GM23248 (cell line): ENCODE results near the gene KCNQ2. TPM values are rescaled to one million over a fixed set of nuclear protein-coding genes. Genes with fewer than 3 reads are reported as not detected.

Experiments used
- DNase-seq: peaks from one replicate; pipeline ENCODE4 v3.0.0-alpha.2; 2015
- H2AFZ ChIP-seq: fragments of 200-600 bp; sonication (generic); 2 replicates; pipeline ENCODE4 v1.6.1; 2016; ENCODE audit warnings: antibody characterized with exemption
- H3F3A ChIP-seq: fragments of 200-600 bp; sonication (generic); 2 replicates; pipeline ENCODE4 v1.6.1; 2016; ENCODE audit warnings: mild to moderate bottlenecking, antibody characterized with exemption, mixed run types; ENCODE audit not compliant: insufficient read depth
- H3K27ac ChIP-seq: fragments of 200-600 bp; sonication (generic); 2 replicates; pipeline ENCODE4 v1.5.1; 2016; ENCODE audit warnings: mild to moderate bottlenecking
- H3K27me3 ChIP-seq: fragments of 200-600 bp; sonication (generic); replicated peaks from 2 replicates; pipeline ENCODE4 v1.6.1; 2016; ENCODE audit warnings: mild to moderate bottlenecking; ENCODE audit not compliant: insufficient read depth
- H3K36me3 ChIP-seq: fragments of 200-600 bp; sonication (generic); 2 replicates; pipeline ENCODE4 v1.6.1; 2016; ENCODE audit warnings: low read depth, mild to moderate bottlenecking
- H3K4me1 ChIP-seq: fragments of 200-600 bp; sonication (generic); 2 replicates; pipeline ENCODE4 v1.6.1; 2016; ENCODE audit warnings: mild to moderate bottlenecking; ENCODE audit not compliant: insufficient read depth
- H3K4me2 ChIP-seq: fragments of 200-600 bp; sonication (generic); one replicate; pipeline ENCODE4 v1.6.1; 2016; ENCODE audit warnings: mild to moderate bottlenecking; ENCODE audit not compliant: unreplicated experiment
- H3K4me3 ChIP-seq: fragments of 200-600 bp; sonication (generic); 2 replicates; pipeline ENCODE4 v1.5.1; 2016; ENCODE audit warnings: mild to moderate bottlenecking
- H3K79me2 ChIP-seq: fragments of 200-600 bp; sonication (generic); 2 replicates; pipeline ENCODE4 v1.6.1; 2016; ENCODE audit warnings: mild to moderate bottlenecking; ENCODE audit not compliant: insufficient read depth
- H3K9ac ChIP-seq: fragments of 200-600 bp; sonication (generic); 2 replicates; pipeline ENCODE4 v1.6.1; 2016; ENCODE audit warnings: mild to moderate bottlenecking
- H3K9me2 ChIP-seq: fragments of 200-600 bp; sonication (generic); 2 replicates; pipeline ENCODE4 v1.6.1; 2016; ENCODE audit warnings: mixed run types, mild to moderate bottlenecking, moderate library complexity; ENCODE audit not compliant: insufficient read depth
- H3K9me3 ChIP-seq: fragments of 200-600 bp; sonication (generic); one replicate; pipeline ENCODE4 v1.6.1; 2017; ENCODE audit warnings: low read depth
- H4K20me1 ChIP-seq: fragments of 200-600 bp; sonication (generic); 2 replicates; pipeline ENCODE4 v1.6.0; 2016; ENCODE audit not compliant: insufficient read depth
- EZH2 ChIP-seq: fragments of 200-600 bp; sonication (generic); IDR thresholded peaks from 2 replicates; pipeline ENCODE4 v1.6.1; 2018; ENCODE audit warnings: antibody characterized with exemption, mild to moderate bottlenecking; ENCODE audit not compliant: insufficient read depth, poor library complexity, severe bottlenecking
- EZH2phosphoT487 ChIP-seq: fragments of 200-600 bp; sonication (generic); IDR thresholded peaks from 2 replicates; pipeline ENCODE4 v1.6.1; 2018; ENCODE audit warnings: antibody characterized with exemption, moderate library complexity, mild to moderate bottlenecking, low read depth; ENCODE audit not compliant: insufficient read depth
- WGBS, 2 experiments: methylation state at CpG; one replicate each; pipeline ENCODE4 v1.1.6; 2015 to 2017; ENCODE audit warnings: low lambda C conversion rate in 2 of 2, low coverage in 1 of 2; ENCODE audit errors: missing lambda C conversion rate in 2 of 2; 5-methylcytosine and 5-hydroxymethylcytosine counted together
- in situ Hi-C: fragments of 300-500 bp; cut with MboI; formaldehyde crosslinking; loops from 2 replicates; pipeline ENCODE4 v1.15.0; 2020
- polyA plus RNA-seq: library from polyadenylated mRNA; unstranded; fragments of >200 nt; fragmentation: Nextera tagmentation; extraction: Ambion mirVana; gene quantifications from 2 replicates; pipeline ENCODE4 v1.2.1, GENCODE V29; 2016
- total RNA-seq: library from RNA; depleted of rRNA; stranded (reverse); fragments of >200 nt; shearing (Covaris generic); gene quantifications from 2 replicates; pipeline ENCODE4 v1.2.3, GENCODE V29; 2014

Gene KCNQ2
- total and polyA plus RNA-seq, 2 experiments from 2014 or later: 0.38 TPM; not detected in 1

GRCh38 chr20:63495741-63496595 lies 23.5 kb upstream of the KCNQ2 start:
- Histone ChIP-seq H3K9me2 (no peaks in the 10 kb centered on the region), H3K79me2 (no peaks in the 10 kb centered on the region), H3K4me3 (peak overlapping the region; percentile 41), H3K4me2 (peak overlapping the region; percentile 68), H3F3A (no peaks in the 10 kb centered on the region), H3K4me1 (no peaks in the 10 kb centered on the region), H3K36me3 (no peaks in the 10 kb centered on the region), H2AFZ (peak overlapping the region; percentile 14; the same call in 1 of the 2 replicates), H4K20me1 (no peaks in the 10 kb centered on the region), H3K27ac (no peak overlapping the region), H3K9ac (no peak overlapping the region), H3K27me3 (peaks cover 15% of the 10 kb centered on the region; the same call in 1 of the 2 replicates), H3K9me3 (no peaks in the 10 kb centered on the region)
- in situ Hi-C loops: no loop called here
- TF ChIP-seq EZH2phosphoT487: no peak
- no peak for TF ChIP-seq EZH2
- 18 to 20% methylated on average over 44 to 48 of the region's 48 CpGs for WGBS, 2 experiments
- peak; percentile 77 for DNase-seq

- Histone ChIP-seq H2AFZ (no peak overlapping the region), H3K9me3 (no peaks in the 10 kb centered on the region)
- no peak for DNase-seq
Measured at GRCh38 chr20:63495167-63495720, 22.8 kb upstream of the KCNQ2 start.

GRCh38 chr20:63494420-63495166 lies 22.1 kb upstream of the KCNQ2 start:
- H3K36me3 ChIP-seq: no peaks in the 10 kb centered on the region
- in situ Hi-C loops: no loop called here
- no peak overlapping the region for H3K9ac ChIP-seq
- H3K9me2 ChIP-seq: no peaks in the 10 kb centered on the region
- no peak overlapping the region for H3K4me2 ChIP-seq
- no peaks in the 10 kb centered on the region for H3K9me3 ChIP-seq
- no peaks in the 10 kb centered on the region for H3F3A ChIP-seq
- no peaks in the 10 kb centered on the region for H4K20me1 ChIP-seq
- no peak overlapping the region for H3K27ac ChIP-seq
- WGBS, 2 experiments: 85 to 95% methylated on average over 31 to 51 of the region's 51 CpGs
- H3K4me3 ChIP-seq: no peak overlapping the region
- H3K79me2 ChIP-seq: no peaks in the 10 kb centered on the region
- DNase-seq: no peak
- no peak for TF ChIP-seq EZH2phosphoT487
- TF ChIP-seq EZH2: no peak
- peaks cover 13% of the 10 kb centered on the region; the same call in 1 of the 2 replicates for H3K27me3 ChIP-seq
- H3K4me1 ChIP-seq: no peaks in the 10 kb centered on the region
- H2AFZ ChIP-seq: no peak overlapping the region

More at GRCh38 chr20:63495167-63495720, 22.8 kb upstream of the KCNQ2 start:
- Histone ChIP-seq H3K9ac (no peak overlapping the region), H3K79me2 (no peaks in the 10 kb centered on the region), H3K4me2 (no peak overlapping the region), H4K20me1 (no peaks in the 10 kb centered on the region), H3K27ac (no peak overlapping the region), H3K36me3 (no peaks in the 10 kb centered on the region), H3K27me3 (peaks cover 15% of the 10 kb centered on the region; the same call in 1 of the 2 replicates), H3K9me2 (no peaks in the 10 kb centered on the region), H3F3A (no peaks in the 10 kb centered on the region), H3K4me1 (no peaks in the 10 kb centered on the region), H3K4me3 (no peak overlapping the region)
- WGBS, 2 experiments: 41 to 48% methylated on average over 8 of the region's 8 CpGs
- TF ChIP-seq EZH2: no peak
- TF ChIP-seq EZH2phosphoT487: no peak
- in situ Hi-C loops: no loop called here

DNA sequence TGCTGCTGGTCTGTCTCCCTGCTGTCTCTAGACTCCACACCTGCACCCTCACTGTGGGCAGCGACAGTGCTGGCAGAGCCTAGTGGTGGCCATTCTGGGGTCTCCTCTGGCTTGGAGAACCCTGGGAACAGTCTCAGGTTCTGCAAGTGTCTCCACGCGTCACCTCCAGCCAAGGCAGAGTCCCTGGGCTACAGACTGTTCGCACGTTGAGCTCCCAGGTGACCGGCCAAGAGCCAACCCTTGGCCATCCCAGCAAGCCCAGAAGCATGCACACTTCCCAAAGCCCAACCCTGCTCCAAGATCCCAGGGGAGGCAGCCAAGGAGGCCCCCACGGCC lies 21.6 kb upstream of the KCNQ2 start:
- in situ Hi-C loops: no loop called here
- no peaks in the 10 kb centered on the region for H3K4me1 ChIP-seq
- DNase-seq: no peak

More for the DNA sequence above, 21.6 kb upstream of the KCNQ2 start:
- Histone ChIP-seq H2AFZ (no peak overlapping the region), H3K9ac (no peak overlapping the region), H3K27me3 (peaks cover 15% of the 10 kb centered on the region), H3K9me3 (no peaks in the 10 kb centered on the region), H4K20me1 (no peaks in the 10 kb centered on the region), H3F3A (no peaks in the 10 kb centered on the region), H3K9me2 (no peaks in the 10 kb centered on the region), H3K27ac (no peak overlapping the region), H3K36me3 (no peaks in the 10 kb centered on the region), H3K79me2 (no peaks in the 10 kb centered on the region), H3K4me3 (no peak overlapping the region), H3K4me2 (no peak overlapping the region)
- WGBS, 2 experiments: 75 to 88% methylated on average over 7 of the region's 7 CpGs
- TF ChIP-seq EZH2 (no peak), EZH2phosphoT487 (no peak)
